ENCODE measurements around the gene RAD51.

Gene RAD51

DNA sequence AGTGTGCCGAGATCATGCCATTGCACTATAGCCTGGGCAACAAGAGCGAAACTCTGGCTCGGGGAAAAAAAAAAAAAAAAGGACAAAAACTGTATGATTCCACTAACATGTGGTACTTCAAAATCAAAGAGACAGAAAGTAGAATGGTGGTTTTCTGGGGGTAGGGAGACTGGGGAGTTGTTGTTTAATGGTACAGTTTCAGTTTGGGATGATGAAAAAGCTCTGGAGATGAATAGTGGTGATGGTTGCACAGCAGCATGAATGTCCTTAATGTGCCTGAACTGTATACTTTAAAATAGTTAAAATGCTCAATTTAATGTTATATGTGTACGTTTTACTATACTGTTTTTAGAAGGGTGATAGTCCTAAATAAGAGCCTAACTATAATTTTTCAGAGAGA is 27.4 kb downstream of the RAD51 start:
- no peak for DNase-seq (ENCODE audit: low read depth)

DNA sequence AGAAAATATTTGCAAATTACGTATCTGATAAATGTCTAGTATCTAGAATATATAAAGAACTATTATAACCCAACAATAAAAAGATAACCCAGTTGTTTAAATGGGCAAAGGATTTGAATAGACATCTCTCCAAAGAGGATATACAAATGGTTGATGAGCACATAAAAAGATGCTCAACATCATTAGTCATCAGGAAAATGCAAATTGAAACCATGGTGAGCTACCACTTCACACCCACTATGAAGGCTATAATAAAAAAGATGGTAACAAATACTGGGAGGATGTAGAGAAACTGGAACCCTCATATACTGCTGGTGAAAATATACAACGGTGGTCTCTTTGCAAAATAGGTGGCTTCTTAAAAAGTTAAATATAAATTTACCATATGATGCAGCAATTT is 28.0 kb downstream of the RAD51 start:
- DNase-seq (ENCODE audit: low read depth), result no peak

DNA sequence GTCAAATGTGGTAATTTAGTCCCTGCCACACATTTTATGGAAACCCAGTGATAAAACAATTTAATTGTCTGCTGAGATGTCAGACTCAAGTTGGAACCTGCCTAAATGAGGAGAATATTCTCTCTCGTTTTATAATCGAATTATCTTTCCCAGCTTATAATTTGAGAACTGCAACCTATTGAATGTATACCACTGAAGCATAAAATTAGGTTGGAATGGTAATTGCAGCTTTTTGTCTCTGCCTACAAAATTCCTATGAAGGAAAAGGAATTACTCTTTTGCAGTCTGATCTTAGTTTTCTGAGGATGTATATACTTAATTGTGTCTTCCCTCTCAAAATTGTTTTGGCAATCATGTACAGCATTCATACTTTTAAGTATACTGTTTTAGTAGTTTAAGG is 28.9 kb downstream of the RAD51 start:
- DNase-seq (ENCODE audit: low read depth), result no peak

DNA sequence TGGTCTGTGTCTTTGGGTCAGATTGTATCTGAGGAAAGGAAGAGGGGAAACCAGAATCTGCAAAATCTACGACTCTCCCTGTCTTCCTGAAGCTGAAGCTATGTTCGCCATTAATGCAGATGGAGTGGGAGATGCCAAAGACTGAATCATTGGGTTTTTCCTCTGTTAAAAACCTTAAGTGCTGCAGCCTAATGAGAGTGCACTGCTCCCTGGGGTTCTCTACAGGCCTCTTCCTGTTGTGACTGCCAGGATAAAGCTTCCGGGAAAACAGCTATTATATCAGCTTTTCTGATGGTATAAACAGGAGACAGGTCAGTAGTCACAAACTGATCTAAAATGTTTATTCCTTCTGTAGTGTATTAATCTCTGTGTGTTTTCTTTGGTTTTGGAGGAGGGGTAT is 36.1 kb downstream of the RAD51 start:
- DNase-seq (ENCODE audit: low read depth), result no peak

DNA sequence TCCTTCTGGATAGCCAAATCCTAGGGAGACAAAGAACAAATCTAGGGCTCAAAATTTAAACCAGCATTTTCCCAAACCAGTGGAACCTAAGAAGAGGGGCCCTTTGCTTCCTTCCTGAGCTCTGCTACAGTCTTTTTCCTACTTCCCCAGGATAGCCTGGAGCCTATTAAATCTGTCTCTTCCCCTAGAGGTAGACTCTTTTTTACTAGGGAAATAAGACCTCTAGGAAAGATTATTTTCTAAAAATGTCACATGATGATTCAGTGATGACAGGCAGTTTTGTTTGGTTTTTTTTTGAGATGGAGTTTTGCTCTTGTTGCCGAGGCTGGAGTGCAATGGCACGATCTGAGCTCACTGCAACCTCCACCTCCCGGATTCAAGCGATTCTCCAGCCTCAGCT is 41.6 kb downstream of the RAD51 start:
- no peak for DNase-seq (ENCODE audit: low read depth)

DNA sequence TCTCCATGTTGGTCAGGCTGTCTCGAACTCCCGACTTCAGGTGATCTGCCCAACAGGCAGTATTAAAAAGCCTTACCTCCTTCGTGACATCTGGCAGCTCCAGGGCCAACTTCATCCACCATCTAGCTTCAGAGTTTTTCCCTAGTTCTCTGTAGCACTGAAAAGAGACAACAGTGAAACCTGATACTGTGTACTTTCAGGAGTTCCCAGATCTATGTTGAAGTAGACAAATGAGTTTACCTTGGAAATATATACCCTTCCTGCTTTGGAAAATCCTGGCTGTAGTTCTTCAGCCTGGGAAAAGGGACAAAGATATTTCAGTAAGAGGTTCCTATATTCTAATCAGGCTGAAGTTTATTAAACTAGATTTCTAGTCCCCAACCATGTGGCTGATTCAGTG is 42.1 kb downstream of the RAD51 start:
- no peak for DNase-seq (ENCODE audit: low read depth)

DNA sequence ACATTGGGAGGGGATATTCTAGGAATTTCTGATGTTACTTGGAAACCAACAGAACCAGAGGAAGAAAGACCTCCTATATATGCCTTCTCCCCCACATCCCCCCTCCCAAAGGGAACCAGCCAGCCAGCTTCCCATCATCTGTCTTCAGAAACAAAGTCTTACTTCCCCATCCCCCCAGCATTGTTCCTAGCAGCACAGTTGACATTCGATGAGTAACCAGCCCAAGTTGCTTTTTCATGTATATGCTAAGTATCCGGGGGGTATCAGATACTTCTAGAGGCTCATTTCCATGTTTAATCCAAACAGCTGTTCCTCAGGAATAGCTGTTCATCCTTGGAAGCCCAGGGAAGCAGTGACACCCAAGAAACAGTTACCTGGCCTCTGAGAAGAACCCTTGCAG is 44.1 kb downstream of the RAD51 start:
- DNase-seq (ENCODE audit: low read depth), result no peak

DNA sequence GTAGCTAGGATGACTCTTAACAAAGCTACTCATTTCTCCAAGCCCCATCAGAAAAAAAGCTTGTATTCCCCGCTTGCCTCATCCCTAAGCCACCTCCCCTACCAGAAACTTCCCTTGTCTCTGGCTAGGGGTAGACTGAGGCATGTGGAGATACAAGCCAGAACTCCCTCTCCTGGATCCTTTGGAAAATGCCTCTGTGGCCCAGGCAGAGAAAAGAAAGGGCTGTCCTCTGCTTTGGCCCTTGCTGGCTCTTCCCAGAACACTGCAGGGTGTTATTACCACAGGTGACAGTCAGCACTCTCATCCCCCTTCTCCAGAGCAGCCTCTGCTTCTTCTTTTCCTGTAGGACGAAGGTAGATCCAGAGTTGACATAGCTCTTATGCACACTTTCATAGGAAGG is 44.9 kb downstream of the RAD51 start:
- no peak for DNase-seq (ENCODE audit: low read depth)

DNA sequence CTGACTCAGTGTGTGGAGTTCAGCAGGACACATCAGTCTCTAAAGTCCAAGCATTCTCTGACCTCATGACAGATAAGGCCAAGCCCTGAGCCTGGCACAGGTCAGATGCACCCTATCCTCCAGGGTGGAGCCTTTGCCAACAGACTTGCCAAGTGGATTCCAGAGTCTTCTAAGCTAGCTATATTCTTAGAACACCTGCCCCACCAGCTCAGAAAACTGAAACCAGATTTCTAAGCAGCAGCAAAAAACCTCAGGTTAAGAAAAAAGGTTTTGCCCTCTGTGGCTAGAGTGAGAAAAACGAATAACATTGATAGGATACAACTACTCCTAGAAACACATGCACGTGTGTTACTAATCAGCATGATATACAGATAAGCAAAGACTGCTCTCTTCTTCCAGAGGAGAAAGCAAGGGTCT is 48.5 kb downstream of the RAD51 start:
- DNase-seq (ENCODE audit: low read depth), result no peak

DNA sequence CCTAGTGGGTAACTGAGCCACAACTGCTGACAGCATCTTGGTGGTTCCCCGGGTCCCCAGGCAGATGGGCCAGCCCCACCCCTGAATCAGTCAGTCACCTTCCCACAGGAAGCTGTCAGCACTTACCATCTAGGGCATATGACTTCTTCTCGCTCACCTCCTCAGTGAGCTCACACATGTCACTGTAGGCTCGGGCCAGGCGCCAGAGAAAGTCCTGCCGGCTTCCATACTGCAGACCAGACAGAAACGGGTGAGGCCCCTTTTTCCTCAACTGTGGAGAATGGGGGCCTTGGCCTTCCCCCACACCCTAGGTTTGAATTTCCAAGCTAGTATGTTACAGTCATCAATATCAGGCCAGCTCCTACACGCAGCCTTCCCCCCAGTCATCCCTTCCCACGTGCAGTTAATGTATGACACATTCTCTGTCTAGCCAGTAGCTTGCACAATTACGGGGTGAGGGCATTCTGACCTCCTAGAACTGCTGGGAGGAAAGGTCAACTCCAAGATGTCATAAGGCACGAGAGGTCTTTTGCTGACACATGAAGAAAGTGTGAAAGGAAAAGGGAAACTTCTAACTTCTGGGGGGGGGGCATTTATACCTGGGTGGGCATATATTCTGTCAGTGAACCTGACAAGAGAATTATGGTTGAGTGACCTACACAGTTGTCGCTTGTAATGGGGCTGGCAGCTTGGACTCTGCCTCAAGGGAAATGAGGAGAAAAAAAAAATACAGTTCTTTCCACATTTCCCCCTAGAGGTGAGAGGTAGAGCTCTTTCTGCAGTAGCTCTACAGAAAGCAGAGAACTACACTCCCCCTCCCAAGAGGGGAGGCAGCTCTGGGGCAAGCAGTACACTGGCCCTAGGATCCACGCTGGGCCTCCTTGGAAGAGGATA is 49.2 kb downstream of the RAD51 start:
- DNase-seq (ENCODE audit: low read depth), result peak; percentile 55

DNA sequence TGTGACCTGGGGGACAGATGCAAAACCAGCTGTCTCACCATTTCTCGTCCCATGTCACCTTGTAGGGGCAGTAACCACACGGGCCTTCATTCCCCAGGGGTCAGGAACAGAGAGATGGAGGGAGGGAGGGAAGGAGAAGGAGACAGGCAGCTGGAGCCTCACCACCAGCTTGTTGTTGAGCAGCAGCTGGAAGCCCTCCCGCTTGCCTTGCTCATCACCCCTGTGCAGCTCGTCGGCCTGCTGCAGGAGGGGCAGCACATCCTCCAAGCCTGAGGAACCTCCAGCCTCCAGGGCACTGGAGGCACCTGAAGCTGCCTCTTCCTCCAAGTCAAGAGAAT is 49.8 kb downstream of the RAD51 start:
- DNase-seq (ENCODE audit: low read depth), result no peak

DNA sequence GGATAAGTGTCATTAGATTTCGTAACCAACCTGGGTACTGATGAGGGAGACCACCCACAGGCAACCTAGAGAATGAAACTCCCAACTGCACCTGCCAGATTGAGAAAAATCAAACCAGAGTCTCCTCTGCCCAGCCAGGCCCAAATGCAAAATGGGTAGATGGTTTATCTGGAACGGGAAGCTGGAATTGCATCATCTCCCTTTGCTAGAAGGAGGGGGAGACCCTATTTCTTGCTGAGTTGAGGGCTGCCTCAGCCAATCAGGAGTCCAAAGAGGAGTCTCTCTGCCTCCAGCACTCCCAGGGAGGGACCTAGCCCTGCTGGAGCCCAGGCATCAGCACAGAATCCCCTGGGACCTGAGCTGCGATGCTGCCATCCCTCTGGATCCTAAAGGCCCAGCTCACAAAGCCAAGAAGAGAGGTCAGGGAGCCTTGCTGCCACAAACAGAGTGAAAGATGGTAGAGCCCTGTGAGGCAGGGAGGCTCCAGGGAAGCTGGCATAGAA is 52.0 kb downstream of the RAD51 start:
- DNase-seq (ENCODE audit: low read depth), result no peak

DNA sequence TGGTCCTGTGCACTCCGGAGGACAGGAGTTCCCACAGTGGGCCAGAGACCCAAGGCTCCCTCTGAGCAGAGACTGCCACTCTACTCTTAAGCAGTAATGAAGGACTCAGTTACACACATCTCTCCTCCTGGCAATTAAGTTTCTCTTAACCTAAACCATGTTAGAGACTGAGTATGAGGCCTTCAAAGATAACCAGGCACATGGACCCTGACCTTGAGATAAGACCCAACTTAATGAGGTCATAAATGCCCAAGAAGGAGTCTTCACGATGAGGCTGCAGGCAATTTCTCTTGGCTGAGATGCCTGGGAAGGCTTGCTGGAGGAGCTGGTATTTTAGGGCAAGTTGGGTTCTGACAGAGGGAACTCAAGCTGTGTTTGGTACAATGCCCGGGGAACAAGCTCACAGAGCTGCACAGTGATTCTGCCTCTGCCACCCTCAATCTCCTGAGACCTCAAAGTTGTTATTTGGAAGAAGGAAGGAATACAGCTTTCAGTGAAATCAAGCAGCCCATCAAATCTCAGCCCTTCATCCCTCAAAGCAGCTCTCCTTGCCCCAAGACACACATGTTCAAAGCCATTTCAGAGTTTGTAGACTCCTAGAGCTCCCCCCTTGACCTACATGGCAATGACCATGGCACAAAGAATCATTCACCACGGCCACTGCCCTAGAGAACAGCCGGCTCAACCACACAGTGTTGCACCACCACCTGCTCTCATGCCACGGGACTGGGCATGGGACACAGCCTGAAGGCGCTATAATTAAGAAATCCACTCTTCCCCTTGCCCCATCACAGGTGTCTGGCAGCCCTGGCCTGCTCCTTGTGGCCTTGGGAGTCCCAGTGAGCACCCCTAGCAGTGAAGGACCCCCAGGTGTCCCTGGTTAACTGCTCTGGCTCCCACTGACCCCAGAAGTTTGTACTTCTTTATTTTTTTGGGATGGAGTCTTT is 53.0 kb downstream of the RAD51 start:
- DNase-seq (ENCODE audit: low read depth), result no peak

DNA sequence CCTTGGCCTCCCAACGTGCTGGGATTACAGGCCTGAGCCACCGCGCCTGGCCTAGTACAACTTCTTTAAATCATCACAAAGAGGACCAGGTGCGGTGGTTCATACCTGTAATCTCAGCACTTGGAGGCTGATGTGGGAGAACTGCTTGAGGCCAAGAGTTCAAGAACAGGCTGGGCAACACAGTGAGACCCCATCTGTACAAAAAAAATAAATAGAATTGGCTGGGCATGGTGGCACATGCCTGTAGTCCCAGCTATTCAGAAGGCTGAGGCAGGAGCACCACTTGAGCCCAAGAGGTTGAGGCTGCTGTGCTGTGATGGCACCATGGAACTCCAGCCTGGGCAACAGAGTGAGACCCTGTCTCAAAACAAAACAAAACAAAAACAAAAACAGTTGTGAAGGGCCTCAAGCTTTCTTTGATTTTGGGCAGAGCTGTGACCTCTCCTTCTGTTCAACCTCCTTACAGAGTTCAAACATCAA is 54.2 kb downstream of the RAD51 start:
- no peak for DNase-seq (ENCODE audit: low read depth)

DNA sequence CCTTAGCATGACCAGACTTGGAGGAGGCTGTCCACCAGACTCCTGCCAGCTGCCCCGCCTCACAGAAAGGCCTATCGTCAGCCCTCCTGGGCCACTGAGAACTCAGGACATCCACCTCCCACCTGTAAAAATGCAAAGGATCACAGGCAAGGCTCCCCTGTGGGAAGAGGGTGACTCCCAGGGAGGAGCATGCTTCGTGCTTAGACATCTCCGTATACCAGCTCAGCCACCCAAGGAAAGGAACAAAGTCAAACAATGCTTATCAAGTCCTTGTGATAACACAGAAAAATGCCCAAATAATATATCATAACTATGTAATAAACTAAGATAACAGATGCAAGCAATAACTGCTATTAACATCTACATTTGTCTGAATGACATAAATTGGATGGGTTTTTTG is 55.9 kb downstream of the RAD51 start:
- DNase-seq (ENCODE audit: low read depth), result no peak

DNA sequence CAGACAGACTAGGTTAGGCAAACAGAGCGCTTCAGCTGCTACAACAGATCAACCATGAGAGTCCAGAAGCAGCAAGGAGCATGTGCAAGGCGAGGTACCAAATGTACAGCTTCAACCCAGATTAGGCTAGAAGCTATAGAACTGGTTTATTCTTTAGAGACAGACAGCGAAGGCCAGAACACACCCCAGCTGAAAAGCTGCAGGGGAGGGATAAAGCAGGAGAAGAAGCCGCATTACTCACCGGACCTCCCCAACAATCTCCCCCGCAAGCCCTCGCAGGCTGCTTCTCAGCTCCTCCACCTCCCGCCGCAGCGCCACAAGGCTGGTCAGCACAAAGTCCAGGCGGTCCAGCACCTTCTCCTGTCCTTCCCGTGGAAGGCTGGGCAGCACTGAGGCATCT is 56.8 kb downstream of the RAD51 start:
- DNase-seq (ENCODE audit: low read depth), result no peak

DNA sequence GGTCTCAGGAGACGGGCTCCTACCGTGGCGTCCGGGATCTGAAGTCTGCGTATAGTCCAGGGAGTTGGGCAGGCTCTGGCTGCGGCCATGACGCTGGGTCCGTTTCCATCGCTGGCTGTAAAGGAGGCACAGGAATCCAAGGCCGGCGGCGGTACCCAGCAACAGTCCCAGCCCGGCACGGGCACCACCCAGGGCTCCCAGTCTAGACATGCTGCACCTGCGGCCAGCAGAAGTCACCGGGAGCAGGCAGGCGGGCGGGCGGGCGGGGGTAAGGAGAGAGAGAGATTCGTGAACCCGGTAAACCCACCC is 59.6 kb downstream of the RAD51 start:
- DNase-seq (ENCODE audit: low read depth), result no peak

DNA sequence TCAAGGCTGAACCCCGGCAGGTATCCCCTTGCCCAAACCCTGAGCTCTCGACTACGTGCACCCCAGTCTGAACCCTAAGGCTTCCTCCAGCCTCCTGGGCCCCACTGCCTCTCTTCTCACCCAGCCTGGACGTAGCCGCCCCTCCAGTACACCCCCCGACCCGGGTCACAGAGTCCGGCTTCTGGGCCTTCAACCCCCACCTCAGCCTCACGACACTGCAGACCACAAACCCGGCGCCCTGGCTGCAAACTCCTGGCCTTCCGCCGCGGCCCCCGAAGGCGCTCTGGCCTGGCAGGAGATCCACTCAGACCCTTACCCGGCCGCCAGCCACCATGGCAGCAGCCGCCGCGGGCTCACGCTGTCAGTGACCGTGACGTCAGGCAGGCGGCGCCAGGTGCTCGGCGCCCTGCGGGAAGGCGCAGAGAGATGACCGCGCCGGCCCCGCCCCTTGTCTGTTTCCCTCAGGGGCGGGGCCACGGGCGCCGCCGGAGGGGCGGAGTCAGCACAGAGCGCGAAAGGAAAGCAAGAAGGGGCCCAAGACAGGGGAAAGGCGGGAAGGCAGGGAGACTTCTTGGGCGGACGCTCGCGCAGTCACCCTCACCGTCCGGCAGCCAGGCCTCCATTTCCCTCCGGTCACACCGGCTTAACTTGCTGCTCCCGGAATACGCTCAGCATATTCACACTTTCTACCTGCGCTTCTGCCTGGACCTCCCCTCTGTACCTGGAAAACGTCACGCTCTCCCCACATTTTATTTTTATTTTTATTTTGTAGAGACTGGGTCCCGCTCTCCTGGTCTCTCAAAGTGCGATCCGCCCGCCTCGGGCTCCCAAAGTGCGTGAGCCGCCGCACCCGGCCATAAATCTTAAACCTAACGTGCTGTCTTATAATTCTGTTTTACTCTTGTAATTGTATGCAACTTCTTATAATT is 60.2 kb downstream of the RAD51 start, which contains the start of gene RMDN3:
RMDN3 (minus strand) TSS at position 372 of the 929 bp plus-strand sequence. CDS start 471 bp downstream, outside the sequence.
- peak; percentile 96 for DNase-seq (ENCODE audit: low read depth)

DNA sequence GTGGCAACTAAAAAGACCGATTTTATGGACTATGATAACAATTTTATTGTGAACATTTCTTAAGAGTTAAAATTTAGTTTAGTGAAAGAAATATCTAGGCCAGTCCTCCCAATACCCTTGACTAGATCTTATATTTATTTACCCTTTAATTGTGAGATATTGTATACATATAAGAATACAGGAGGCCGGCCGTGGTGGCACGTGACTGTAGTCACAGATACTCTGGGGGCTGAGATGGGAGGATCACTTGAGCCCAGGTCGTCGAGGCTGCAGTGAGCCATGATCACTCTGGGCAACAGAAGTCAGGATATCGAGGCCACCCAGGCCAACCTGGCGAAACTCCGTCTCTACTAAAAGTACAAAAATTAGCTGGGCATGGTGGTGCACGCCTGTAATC is 60.8 kb downstream of the RAD51 start:
- DNase-seq (ENCODE audit: low read depth), result no peak

DNA sequence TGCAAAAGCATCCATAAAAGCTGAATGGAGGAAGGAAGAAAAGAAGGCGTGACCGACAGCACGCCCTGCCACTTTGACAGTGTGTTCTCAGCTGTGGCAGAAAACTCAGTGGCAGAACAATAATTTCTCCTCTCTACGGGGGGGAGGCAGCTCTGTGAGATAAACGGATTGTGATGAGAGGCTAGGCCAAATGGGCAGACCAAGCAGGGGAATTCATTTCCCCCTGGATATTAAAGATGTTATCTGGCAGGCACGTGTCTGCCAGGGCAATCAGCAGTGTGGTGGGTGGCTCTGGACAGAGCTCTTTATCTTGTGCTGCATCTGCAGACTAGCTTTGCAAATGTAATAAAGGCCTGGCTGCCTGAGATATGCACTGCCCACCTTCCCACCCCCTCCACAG is 62.0 kb downstream of the RAD51 start:
- DNase-seq (ENCODE audit: low read depth), result no peak

DNA sequence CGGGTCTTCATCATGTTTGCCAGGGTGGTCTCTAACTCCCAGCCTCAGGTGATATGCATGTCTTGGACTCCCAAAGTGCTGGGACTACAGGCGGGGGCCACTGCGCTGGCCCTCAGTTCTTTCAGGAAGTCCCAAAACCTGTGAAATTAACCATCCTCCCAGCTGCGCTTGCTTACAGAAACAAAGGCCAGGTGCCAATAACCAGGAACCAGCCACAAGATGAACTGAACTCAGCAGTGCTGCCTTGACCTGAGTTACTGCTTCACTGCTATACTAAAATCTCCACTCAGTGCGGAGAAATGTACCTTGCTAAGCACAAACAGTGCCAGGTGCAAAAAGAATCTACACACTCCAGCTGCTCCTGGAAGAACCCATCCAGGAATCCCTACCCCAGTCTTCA is 65.0 kb downstream of the RAD51 start:
- no peak for DNase-seq (ENCODE audit: low read depth)

All from activated T-cell treated with anti-CD3 and anti-CD28 coated beads for 48 hours (primary cell).